ENCODE data around the gene CLEC4D.

GRCh38 chr12:8564656-8565055 lies 51.4 kb downstream of the CLEC4D start:
- TF ChIP-seq CTCF (IDR thresholded peaks at IDR 0.05) (no peak), POLR2AphosphoS5 (IDR thresholded peaks at IDR 0.05; ENCODE audit: low read depth, low read length) (no peak), EP300 (IDR thresholded peaks at IDR 0.05; ENCODE audit: borderline replicate concordance in 1 of 2, low read depth in 1 of 2, low read length in 1 of 2) (no peak), USF1 (IDR thresholded peaks at IDR 0.05; ENCODE audit: borderline replicate concordance, low read depth) (no peak), SMC3 (IDR thresholded peaks at IDR 0.05; ENCODE audit: low read depth, low read length) (no peak)

Data from SK-N-SH (cell line).